Stimulated activated CD4-positive, alpha-beta T cell treated with anti-CD3 and anti-CD28 coated beads, Interleukin-12 subunit alpha, Interleukin-12 subunit beta, amount 100 ng/mL, for 48 hours (primary cell): ENCODE measurements around the gene YRDC.

Experiments used
- DNase-seq, 3 donors: peaks; one replicate each; pipeline ENCODE4 v3.0.0-alpha.2; 2020; ENCODE audit warnings: low read depth in 2 of 3, low spot score in 1 of 3

Gene YRDC

GRCh38 chr1:37807555-37808368, at the start of gene YRDC, which contains the start of gene C1orf122:
YRDC (minus strand) TSS chr1:37808208; CDS start chr1:37808180, 28 bp downstream.
C1orf122 (plus strand) TSS chr1:37807790; CDS start chr1:37808405, 615 bp downstream.
- peak; percentile 83 to 92 (median 87) for DNase-seq

GRCh38 chr1:37854406-37854805, 46.4 kb upstream of the YRDC start:
- DNase-seq: no peak

GRCh38 chr1:37853157-37853556, 45.1 kb upstream of the YRDC start:
- no peak for DNase-seq

- DNase-seq: no peak
Measured at GRCh38 chr1:37851782-37852210, 43.8 kb upstream of the YRDC start.

- DNase-seq: no peak
Measured at GRCh38 chr1:37851262-37851661, 43.3 kb upstream of the YRDC start.

- DNase-seq: no peak
Measured at GRCh38 chr1:37850352-37850955, 42.4 kb upstream of the YRDC start.

- DNase-seq: no peak
Measured at GRCh38 chr1:37849480-37849879, 41.5 kb upstream of the YRDC start.

- no peak for DNase-seq
Measured at GRCh38 chr1:37846647-37847339, 38.8 kb upstream of the YRDC start.

- no peak for DNase-seq
Measured at GRCh38 chr1:37845786-37846185, 37.8 kb upstream of the YRDC start.

- no peak for DNase-seq
Measured at GRCh38 chr1:37845049-37845646, 37.1 kb upstream of the YRDC start.

GRCh38 chr1:37844536-37844935, 36.5 kb upstream of the YRDC start:
- no peak for DNase-seq

- DNase-seq: no peak
Measured at GRCh38 chr1:37841652-37842051, 33.6 kb upstream of the YRDC start.

GRCh38 chr1:37840711-37841110, 32.7 kb upstream of the YRDC start:
- no peak for DNase-seq

GRCh38 chr1:37839676-37840075, 31.7 kb upstream of the YRDC start:
- no peak for DNase-seq

- DNase-seq: no peak
Measured at GRCh38 chr1:37836788-37837187, 28.8 kb upstream of the YRDC start.

- DNase-seq: no peak
Measured at GRCh38 chr1:37831809-37832208, 23.8 kb upstream of the YRDC start.

- DNase-seq: no peak
Measured at GRCh38 chr1:37831109-37831508, 23.1 kb upstream of the YRDC start.

GRCh38 chr1:37828410-37829074, 20.5 kb upstream of the YRDC start:
- no peak for DNase-seq

GRCh38 chr1:37825506-37825905, 17.5 kb upstream of the YRDC start:
- no peak for DNase-seq

- DNase-seq: no peak
Measured at GRCh38 chr1:37824001-37824400, 16.0 kb upstream of the YRDC start.
